Measurements from ENCODE around the gene DIAPH1. TPM values are rescaled to one million over a fixed set of nuclear protein-coding genes. Genes with fewer than 3 reads are reported as not detected.

Gene DIAPH1
- total RNA-seq, 1 donor from 2014 or later: 65.8 TPM

- intact Hi-C loops (cut with DNase I): no loop called here
- peaks cover 21 to 32% of the 10 kb centered on the region in 2 donors for H3K4me1 ChIP-seq
- no peaks in the 10 kb centered on the region for H3K27me3 ChIP-seq
- no peak for TF ChIP-seq CTCF (IDR thresholded peaks at IDR 0.05)
- DNase-seq (ENCODE audit: low spot score in 2 of 2): no peak
- peak overlapping the region; percentile 98 to 99 for H3K27ac ChIP-seq
- H3K4me3 ChIP-seq: no peak overlapping the region
- H3K36me3 ChIP-seq: peaks cover 0 to 30% of the 10 kb centered on the region in 2 donors
- no peaks in the 10 kb centered on the region for H3K9me3 ChIP-seq
These were observed 102.7 kb downstream of the DIAPH1 start for GRCh38 chr5:141515946-141516671.

DNA sequence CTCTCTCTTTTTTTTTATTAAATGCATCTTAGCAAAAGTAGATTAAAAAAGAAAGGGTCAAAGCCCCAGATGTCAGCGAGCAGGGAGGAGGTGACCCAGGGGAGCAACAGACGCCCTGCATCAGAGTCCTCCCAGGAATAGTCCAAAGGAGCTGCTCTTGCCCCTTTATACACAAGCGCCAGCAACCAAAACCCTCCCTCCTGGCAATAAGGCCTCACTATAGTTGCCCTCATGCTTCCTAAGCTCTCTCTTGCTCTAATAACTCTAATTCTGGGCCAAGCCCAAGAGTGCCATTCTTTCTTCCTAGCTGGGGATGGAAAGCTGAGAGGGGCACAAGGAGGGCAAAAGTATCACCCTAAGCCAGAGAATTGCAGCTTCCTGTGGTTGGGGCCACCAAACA lies 103.7 kb downstream of the DIAPH1 start:
- Histone ChIP-seq H3K4me1 (peaks cover 21 to 28% of the 10 kb centered on the region in 2 donors), H3K4me3 (no peak overlapping the region), H3K27me3 (no peaks in the 10 kb centered on the region), H3K9me3 (no peaks in the 10 kb centered on the region), H3K27ac (peak overlapping the region; percentile 98 to 99), H3K36me3 (peaks cover 0 to 25% of the 10 kb centered on the region in 2 donors)
- TF ChIP-seq CTCF (IDR thresholded peaks at IDR 0.05): no peak
- intact Hi-C loops (cut with DNase I): no loop called here
- DNase-seq (ENCODE audit: low spot score in 2 of 2): no peak

GRCh38 chr5:141514330-141515133 lies 104.3 kb downstream of the DIAPH1 start:
- Histone ChIP-seq H3K4me1 (peaks cover 22 to 33% of the 10 kb centered on the region in 2 donors), H3K36me3 (peaks cover 0 to 25% of the 10 kb centered on the region in 2 donors), H3K4me3 (peak overlapping the region; percentile 52 to 78), H3K9me3 (no peaks in the 10 kb centered on the region), H3K27me3 (no peaks in the 10 kb centered on the region), H3K27ac (peak overlapping the region; percentile 98 to 99)
- TF ChIP-seq CTCF (IDR thresholded peaks at IDR 0.05): no peak
- intact Hi-C loops (cut with DNase I): loop anchor here (5.0 kb wide), 1 partner anchor 1638 kb away; no protein-coding TSS in a partner anchor
- DNase-seq (ENCODE audit: low spot score in 2 of 2): peak in 1 of 2 donors; percentile 74

DNA sequence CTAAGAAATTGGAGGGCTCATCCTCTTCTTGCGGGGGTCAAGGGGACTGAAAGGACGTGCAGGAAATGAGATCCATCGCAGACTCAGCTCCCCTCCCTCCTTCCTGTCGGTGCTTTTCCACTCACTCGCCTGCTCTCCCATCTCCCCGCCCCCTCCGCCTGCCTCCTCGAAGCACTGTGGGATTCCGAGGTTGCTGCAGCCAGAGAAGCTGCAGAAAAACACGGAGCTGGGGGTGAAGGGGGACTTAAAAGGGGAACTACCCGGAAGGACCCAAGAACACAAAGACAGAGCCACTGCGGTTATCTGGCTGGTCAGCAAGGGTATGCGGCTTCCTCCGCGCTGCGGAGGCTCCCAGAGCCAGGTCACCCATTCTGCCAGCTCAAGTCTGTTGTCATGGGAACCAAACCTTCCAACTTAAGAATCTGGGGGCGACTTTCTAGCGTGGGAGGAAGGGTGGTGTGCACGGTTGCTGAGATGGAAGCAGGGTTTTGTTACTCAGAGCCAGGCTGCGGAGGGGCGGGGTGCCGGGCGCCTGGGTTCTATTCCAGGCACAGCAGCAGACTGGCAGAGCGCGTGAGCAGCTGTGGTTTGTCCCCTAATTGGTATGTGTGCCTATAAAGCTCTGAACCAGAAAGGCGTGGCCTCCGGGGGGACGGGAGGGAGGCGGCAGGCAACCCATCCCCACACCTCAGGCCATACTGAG lies 105.0 kb downstream of the DIAPH1 start:
- no peak for TF ChIP-seq CTCF (IDR thresholded peaks at IDR 0.05)
- Histone ChIP-seq H3K9me3 (no peaks in the 10 kb centered on the region), H3K4me3 (peak overlapping the region; percentile 52 to 78), H3K4me1 (peaks cover 27 to 38% of the 10 kb centered on the region in 2 donors), H3K27ac (peak overlapping the region; percentile 98 to 99), H3K36me3 (peaks cover 0 to 18% of the 10 kb centered on the region in 2 donors), H3K27me3 (no peaks in the 10 kb centered on the region)
- DNase-seq (ENCODE audit: low spot score in 2 of 2): peak; percentile 82 to 94
- intact Hi-C loops (cut with DNase I): loop anchor here (1.0 to 5.0 kb wide), 2 partner anchors 11 to 1639 kb away; no protein-coding TSS in a partner anchor

GRCh38 chr5:141512911-141513626 lies 105.7 kb downstream of the DIAPH1 start:
- Histone ChIP-seq H3K27me3 (no peaks in the 10 kb centered on the region), H3K4me3 (peak overlapping the region; percentile 52 to 78), H3K9me3 (no peaks in the 10 kb centered on the region), H3K27ac (peak overlapping the region; percentile 98 to 99), H3K4me1 (peaks cover 31 to 45% of the 10 kb centered on the region in 2 donors), H3K36me3 (peaks cover 0 to 14% of the 10 kb centered on the region in 2 donors)
- intact Hi-C loops (cut with DNase I): loop anchor here (1.0 to 5.0 kb wide), 2 partner anchors 11 to 1639 kb away; no protein-coding TSS in a partner anchor
- no peak for TF ChIP-seq CTCF (IDR thresholded peaks at IDR 0.05)
- DNase-seq (ENCODE audit: low spot score in 2 of 2): no peak

Measured in ascending aorta (tissue), 2 donors.